ENCODE results near the gene LCN6.
"Not testable (repeated sequence)": the region's sequence is repeated elsewhere in the genome, so short reads cannot be mapped to it uniquely, and the experiment has no call there.

Gene LCN6

GRCh38 chr9:136714893-136715274 is 33.4 kb downstream of the LCN6 start:
- FAIRE-seq (no peak), DNase-seq (ENCODE audit: extremely low spot score, insufficient read length, low read depth) (no peak)

GRCh38 chr9:136714096-136714892 is 34.0 kb downstream of the LCN6 start:
- DNase-seq (ENCODE audit: extremely low spot score, insufficient read length, low read depth), result no peak
- no peak for FAIRE-seq

- FAIRE-seq (no peak), DNase-seq (ENCODE audit: extremely low spot score, insufficient read length, low read depth) (no peak)
Measured at GRCh38 chr9:136713550-136713949, 34.8 kb downstream of the LCN6 start.

- no peak for FAIRE-seq
- no peak for DNase-seq (ENCODE audit: extremely low spot score, insufficient read length, low read depth)
Measured at GRCh38 chr9:136712690-136713544, 35.4 kb downstream of the LCN6 start.

GRCh38 chr9:136711751-136712689 is 36.3 kb downstream of the LCN6 start, which contains the start of gene DIPK1B:
Gene DIPK1B (plus strand): TSS chr9:136712572. CDS start chr9:136712666, 94 bp downstream.
- no peak for DNase-seq (ENCODE audit: extremely low spot score, insufficient read length, low read depth)
- FAIRE-seq, result no peak

- not testable (repeated sequence) for FAIRE-seq; DNase-seq (ENCODE audit: extremely low spot score, insufficient read length, low read depth)
Measured at GRCh38 chr9:136711219-136711648, 37.1 kb downstream of the LCN6 start.

- DNase-seq (ENCODE audit: extremely low spot score, insufficient read length, low read depth), result no peak
- no peak for FAIRE-seq
Measured at GRCh38 chr9:136710543-136710942, 37.8 kb downstream of the LCN6 start.

GRCh38 chr9:136709454-136710109 is 38.7 kb downstream of the LCN6 start:
- DNase-seq (ENCODE audit: extremely low spot score, insufficient read length, low read depth) (no peak), FAIRE-seq (no peak)

GRCh38 chr9:136707849-136708517 is 40.3 kb downstream of the LCN6 start:
- no peak for FAIRE-seq

GRCh38 chr9:136707011-136707410 is 41.3 kb downstream of the LCN6 start:
- no peak for DNase-seq (ENCODE audit: extremely low spot score, insufficient read length, low read depth)
- no peak for FAIRE-seq

More at GRCh38 chr9:136707849-136708517, 40.3 kb downstream of the LCN6 start:
- no peak for DNase-seq (ENCODE audit: extremely low spot score, insufficient read length, low read depth)

- no peak for DNase-seq (ENCODE audit: extremely low spot score, insufficient read length, low read depth)
Measured at GRCh38 chr9:136705564-136705963, 42.8 kb downstream of the LCN6 start.

GRCh38 chr9:136704741-136705140 is 43.6 kb downstream of the LCN6 start:
- not testable (repeated sequence) for DNase-seq (ENCODE audit: extremely low spot score, insufficient read length, low read depth); FAIRE-seq

More at GRCh38 chr9:136705564-136705963, 42.8 kb downstream of the LCN6 start:
- FAIRE-seq, result no peak

GRCh38 chr9:136703276-136703860 is 45.0 kb downstream of the LCN6 start:
- DNase-seq (ENCODE audit: extremely low spot score, insufficient read length, low read depth) (no peak), FAIRE-seq (no peak)

- DNase-seq (ENCODE audit: extremely low spot score, insufficient read length, low read depth) (no peak), FAIRE-seq (no peak)
Measured at GRCh38 chr9:136701668-136702053, 46.7 kb downstream of the LCN6 start.

- FAIRE-seq (peak; percentile 64), DNase-seq (ENCODE audit: extremely low spot score, insufficient read length, low read depth) (peak; percentile 54)
Measured at GRCh38 chr9:136700959-136701667, 47.2 kb downstream of the LCN6 start.

- no peak for FAIRE-seq
- no peak for DNase-seq (ENCODE audit: extremely low spot score, insufficient read length, low read depth)
Measured at GRCh38 chr9:136700304-136700703, 48.0 kb downstream of the LCN6 start.

- DNase-seq (ENCODE audit: extremely low spot score, insufficient read length, low read depth), result no peak
- no peak for FAIRE-seq
Measured at GRCh38 chr9:136698635-136699246, 49.6 kb downstream of the LCN6 start.

Data from GM18507 (cell line).